ENCODE measurements around the gene TRAPPC13.
"Not testable (repeated sequence)": the region's sequence is repeated elsewhere in the genome, so short reads cannot be mapped to it uniquely, and the experiment has no call there.

TRAPPC13 gene

GRCh38 chr5:65624571-65625555 lies at the start of gene TRAPPC13, which contains the start of gene SHLD3:
Gene TRAPPC13 (plus strand): TSS chr5:65625027. CDS start chr5:65625061, 34 bp downstream.
Gene SHLD3 (plus strand): TSS chr5:65625027. CDS start chr5:65629588, 4,561 bp downstream.
- peak within 1 kb of the TSS; percentile 94 to 95 for H3K4me3 Mint-ChIP-seq
- ATAC-seq (peak; percentile 86), DNase-seq (peak; percentile 77 to 84)
- H3K9me3 Mint-ChIP-seq, result no peaks in the 10 kb centered on the region
- no peaks in the 10 kb centered on the region for H3K27me3 Mint-ChIP-seq
- peak within 1 kb of the TSS; percentile 98 to 99 for H3K27ac Mint-ChIP-seq
- peaks cover 34% of the 10 kb centered on the region for H3K4me1 Mint-ChIP-seq

- ATAC-seq, result no peak
- Mint-ChIP-seq H3K4me3 (no peak overlapping the region), H3K27me3 (no peaks in the 10 kb centered on the region), H3K4me1 (peaks cover 13% of the 10 kb centered on the region), H3K9me3 (no peaks in the 10 kb centered on the region), H3K27ac (peak overlapping the region; percentile 22 to 27)
- DNase-seq, result no peak
Observed at GRCh38 chr5:65577141-65577540, 47.7 kb upstream of the TRAPPC13 start.

GRCh38 chr5:65588694-65589093 lies 36.1 kb upstream of the TRAPPC13 start:
- H3K27ac Mint-ChIP-seq, result no peak overlapping the region
- H3K4me3 Mint-ChIP-seq, result no peak overlapping the region
- no peaks in the 10 kb centered on the region for H3K27me3 Mint-ChIP-seq
- DNase-seq (no peak), ATAC-seq (no peak)
- no peaks in the 10 kb centered on the region for H3K9me3 Mint-ChIP-seq
- H3K4me1 Mint-ChIP-seq, result no peaks in the 10 kb centered on the region

GRCh38 chr5:65601761-65602160 lies 23.1 kb upstream of the TRAPPC13 start:
- not testable (repeated sequence) for ATAC-seq, H3K27ac Mint-ChIP-seq, H3K4me1 Mint-ChIP-seq, H3K27me3 Mint-ChIP-seq, H3K4me3 Mint-ChIP-seq, DNase-seq
- peaks cover 15 to 27% of the 10 kb centered on the region in 2 donors for H3K9me3 Mint-ChIP-seq

- no peaks in the 10 kb centered on the region for H3K9me3 Mint-ChIP-seq
- no peak overlapping the region for H3K4me3 Mint-ChIP-seq
- DNase-seq, result no peak
- no peaks in the 10 kb centered on the region for H3K4me1 Mint-ChIP-seq
- no peak overlapping the region for H3K27ac Mint-ChIP-seq
- no peaks in the 10 kb centered on the region for H3K27me3 Mint-ChIP-seq
- ATAC-seq, result no peak
Observed at GRCh38 chr5:65611524-65611923, 13.3 kb upstream of the TRAPPC13 start.

GRCh38 chr5:65612298-65612907 lies 12.4 kb upstream of the TRAPPC13 start:
- Mint-ChIP-seq H3K9me3 (no peaks in the 10 kb centered on the region), H3K4me3 (no peak overlapping the region), H3K27ac (no peak overlapping the region), H3K27me3 (no peaks in the 10 kb centered on the region), H3K4me1 (no peaks in the 10 kb centered on the region)
- DNase-seq, result no peak
- ATAC-seq, result no peak

GRCh38 chr5:65620021-65620420 lies 4.8 kb upstream of the TRAPPC13 start:
- Mint-ChIP-seq H3K4me1 (peaks cover 27% of the 10 kb centered on the region), H3K4me3 (no peak overlapping the region)

GRCh38 chr5:65621961-65622360 lies 2.9 kb upstream of the TRAPPC13 start:
- not testable (repeated sequence) for H3K9me3 Mint-ChIP-seq, ATAC-seq, H3K27me3 Mint-ChIP-seq, DNase-seq
- H3K4me1 Mint-ChIP-seq, result peaks cover 40% of the 10 kb centered on the region
- peak overlapping the region; percentile 94 to 95 for H3K4me3 Mint-ChIP-seq
- peak overlapping the region in 1 of 2 donors; percentile 34 for H3K27ac Mint-ChIP-seq

More at GRCh38 chr5:65620021-65620420, 4.8 kb upstream of the TRAPPC13 start:
- DNase-seq, result no peak
- H3K27me3 Mint-ChIP-seq, result no peaks in the 10 kb centered on the region
- no peak overlapping the region for H3K27ac Mint-ChIP-seq
- no peaks in the 10 kb centered on the region for H3K9me3 Mint-ChIP-seq
- ATAC-seq, result no peak

- Mint-ChIP-seq H3K9me3 (no peaks in the 10 kb centered on the region), H3K4me3 (peak overlapping the region; percentile 94 to 95), H3K4me1 (peaks cover 35% of the 10 kb centered on the region), H3K27ac (peak overlapping the region; percentile 93 to 98), H3K27me3 (no peaks in the 10 kb centered on the region)
- ATAC-seq (no peak), DNase-seq (no peak)
Observed at GRCh38 chr5:65623482-65623881, 1.3 kb upstream of the TRAPPC13 start.

GRCh38 chr5:65624025-65624570 lies 729 bp upstream of the TRAPPC13 start, which contains the start of gene TRIM23:
Gene TRIM23 (minus strand): TSS chr5:65624333. CDS start chr5:65624274, 59 bp downstream.
- peaks cover 31% of the 10 kb centered on the region for H3K4me1 Mint-ChIP-seq
- ATAC-seq (peak; percentile 98), DNase-seq (peak; percentile 90 to 93)
- H3K9me3 Mint-ChIP-seq, result no peaks in the 10 kb centered on the region
- H3K27me3 Mint-ChIP-seq, result no peaks in the 10 kb centered on the region
- H3K4me3 Mint-ChIP-seq, result peak within 1 kb of the TSS; percentile 94 to 95
- H3K27ac Mint-ChIP-seq, result peak within 1 kb of the TSS; percentile 98 to 99

- Mint-ChIP-seq H3K27ac (peak overlapping the region; percentile 74 to 84), H3K4me1 (peaks cover 34% of the 10 kb centered on the region), H3K9me3 (no peaks in the 10 kb centered on the region), H3K27me3 (no peaks in the 10 kb centered on the region), H3K4me3 (peak overlapping the region; percentile 94 to 95)
- DNase-seq, result no peak
- ATAC-seq, result no peak
Observed at GRCh38 chr5:65625743-65626142, 916 bp downstream of the TRAPPC13 start.

- H3K27ac Mint-ChIP-seq, result no peak overlapping the region
- H3K9me3 Mint-ChIP-seq, result no peaks in the 10 kb centered on the region
- H3K4me3 Mint-ChIP-seq, result no peak overlapping the region
- H3K4me1 Mint-ChIP-seq, result peaks cover 15% of the 10 kb centered on the region
- no peaks in the 10 kb centered on the region for H3K27me3 Mint-ChIP-seq
- no peak for ATAC-seq
- DNase-seq, result no peak
Observed at GRCh38 chr5:65630981-65631380, 6.2 kb downstream of the TRAPPC13 start.

GRCh38 chr5:65640240-65640639 lies 15.4 kb downstream of the TRAPPC13 start:
- DNase-seq (no peak), ATAC-seq (no peak)
- Mint-ChIP-seq H3K4me3 (no peak overlapping the region), H3K4me1 (no peaks in the 10 kb centered on the region), H3K27me3 (no peaks in the 10 kb centered on the region), H3K9me3 (peaks cover 0 to 5% of the 10 kb centered on the region in 2 donors), H3K27ac (no peak overlapping the region)

- H3K4me3 Mint-ChIP-seq, result no peak overlapping the region
- H3K9me3 Mint-ChIP-seq, result no peaks in the 10 kb centered on the region
- H3K27me3 Mint-ChIP-seq, result no peaks in the 10 kb centered on the region
- DNase-seq, result no peak
- no peaks in the 10 kb centered on the region for H3K4me1 Mint-ChIP-seq
- ATAC-seq, result no peak
- H3K27ac Mint-ChIP-seq, result no peak overlapping the region
Observed at GRCh38 chr5:65646938-65647337, 22.1 kb downstream of the TRAPPC13 start.

- no peaks in the 10 kb centered on the region for H3K9me3 Mint-ChIP-seq
- H3K4me3 Mint-ChIP-seq, result no peak overlapping the region
- H3K27ac Mint-ChIP-seq, result no peak overlapping the region
- no peaks in the 10 kb centered on the region for H3K27me3 Mint-ChIP-seq
- H3K4me1 Mint-ChIP-seq, result no peaks in the 10 kb centered on the region
- DNase-seq (no peak), ATAC-seq (no peak)
Observed at GRCh38 chr5:65647941-65648340, 23.1 kb downstream of the TRAPPC13 start.

Data from stimulated activated naive CD8-positive, alpha-beta T cell treated with anti-CD3 and anti-CD28 coated beads, Interleukin-15, amount 100 ng/mL, for 72 hours (primary cell).